HG02870 (cell line): ENCODE measurements around the gene SGMS2.
"Not testable (repeated sequence)": the region's sequence is repeated elsewhere in the genome, so short reads cannot be mapped to it uniquely, and the experiment has no call there.

Experiments used
- ATAC-seq: cut with Tn5 transposase; IDR thresholded peaks from one replicate; pipeline ENCODE4 v1.9.1; 2021; ENCODE audit warnings: mild to moderate bottlenecking, moderate library complexity; ENCODE audit not compliant: unreplicated experiment

SGMS2 gene

DNA sequence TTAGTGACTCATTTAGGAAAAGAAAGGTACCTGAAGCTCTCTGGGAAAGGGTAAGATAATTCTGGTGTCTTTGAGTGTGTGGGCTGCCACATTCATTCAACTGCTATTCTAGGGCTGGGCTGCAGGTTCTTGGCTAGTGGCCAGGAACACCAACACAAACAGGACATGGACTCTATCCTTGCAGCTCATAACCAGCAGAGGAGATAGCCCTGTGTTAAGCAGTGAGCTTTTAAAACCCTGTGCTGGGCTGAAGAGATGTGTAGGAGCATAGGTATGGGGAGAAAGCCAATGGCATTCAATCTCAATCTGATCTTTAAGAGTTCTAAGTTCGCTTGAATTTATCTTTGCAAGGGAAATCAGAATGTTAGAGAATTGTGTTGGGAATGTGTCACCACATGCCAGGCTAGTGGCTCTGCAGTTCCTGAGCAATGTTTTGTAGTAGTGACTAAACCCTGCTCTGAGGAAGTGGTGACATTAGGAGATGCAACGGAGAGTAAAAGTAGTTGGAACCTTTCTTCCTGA is 39.2 kb downstream of the SGMS2 start:
- ATAC-seq: no peak

DNA sequence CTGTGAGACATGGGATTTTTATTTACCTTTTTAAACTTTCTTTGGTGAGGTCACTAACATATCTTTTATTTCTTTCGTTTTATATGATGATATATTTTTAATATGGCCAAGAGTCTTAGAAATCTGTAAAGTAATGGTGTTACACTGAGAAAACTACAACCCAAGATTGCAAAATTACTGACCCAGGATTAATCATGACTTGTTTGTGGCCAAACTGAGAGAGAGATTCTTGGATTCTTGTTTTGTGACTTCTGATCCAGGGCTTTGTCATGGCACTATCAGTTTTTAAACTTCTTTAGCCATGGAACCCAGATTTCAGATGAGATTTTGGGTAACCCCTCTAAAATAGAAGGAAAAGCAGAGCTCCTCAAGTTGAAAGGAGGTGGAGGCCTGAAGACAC is 42.0 kb downstream of the SGMS2 start:
- no peak for ATAC-seq

DNA sequence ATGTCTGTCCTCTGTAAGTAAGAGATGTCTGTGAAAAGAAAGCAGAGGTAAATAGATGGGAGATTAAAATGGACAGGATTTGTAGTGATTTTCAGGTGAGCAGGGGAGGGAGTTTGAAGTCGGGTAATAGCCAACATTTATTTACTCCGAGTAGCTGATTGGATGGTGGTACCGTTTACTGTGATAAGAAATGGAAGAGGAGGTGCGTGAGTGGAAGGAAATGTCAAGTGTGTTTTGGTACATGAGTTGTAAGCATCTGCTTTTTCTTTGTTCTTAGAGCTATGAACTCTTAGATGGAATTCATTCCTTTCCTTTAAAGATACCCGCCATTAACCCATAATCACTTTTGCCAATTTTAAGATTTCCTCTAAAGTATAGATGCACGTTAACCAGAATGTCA is 45.5 kb downstream of the SGMS2 start:
- no peak for ATAC-seq

- ATAC-seq: no peak
These were observed 46.4 kb downstream of the SGMS2 start for GRCh38 chr4:107870916-107871786.

GRCh38 chr4:107874024-107874423 is 49.3 kb downstream of the SGMS2 start:
- no peak for ATAC-seq

GRCh38 chr4:107876099-107876498 is 51.4 kb downstream of the SGMS2 start:
- no peak for ATAC-seq

- ATAC-seq: no peak
These were observed 52.6 kb downstream of the SGMS2 start for GRCh38 chr4:107877361-107877760.

DNA sequence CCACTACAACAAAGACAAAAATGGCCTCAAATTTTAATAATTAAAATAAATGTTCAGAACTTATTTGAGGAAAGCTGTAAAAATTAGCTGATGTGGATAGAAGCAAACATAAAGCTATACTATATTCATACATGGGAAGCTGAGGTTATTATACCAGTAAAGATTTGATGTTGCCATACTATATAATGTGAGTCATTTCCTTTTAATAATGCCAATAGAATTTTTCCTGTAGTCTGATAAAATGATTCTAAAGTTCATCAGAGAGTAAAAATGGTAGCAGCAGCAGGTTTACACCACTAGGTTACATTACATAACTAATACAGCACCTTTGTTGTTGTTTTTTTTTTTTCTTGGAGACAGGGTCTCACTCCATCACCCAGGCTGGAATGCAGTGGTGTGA is 61.1 kb downstream of the SGMS2 start:
- no peak for ATAC-seq

- ATAC-seq: no peak
These were observed 63.5 kb downstream of the SGMS2 start for GRCh38 chr4:107888237-107888636.

GRCh38 chr4:107890779-107891178 is 66.0 kb downstream of the SGMS2 start:
- no peak for ATAC-seq

GRCh38 chr4:107891299-107891698 is 66.6 kb downstream of the SGMS2 start:
- ATAC-seq: no peak

GRCh38 chr4:107893171-107894137 is 68.7 kb downstream of the SGMS2 start:
- ATAC-seq: no peak

- ATAC-seq: no peak
These were observed 69.4 kb downstream of the SGMS2 start for GRCh38 chr4:107894138-107894603.

DNA sequence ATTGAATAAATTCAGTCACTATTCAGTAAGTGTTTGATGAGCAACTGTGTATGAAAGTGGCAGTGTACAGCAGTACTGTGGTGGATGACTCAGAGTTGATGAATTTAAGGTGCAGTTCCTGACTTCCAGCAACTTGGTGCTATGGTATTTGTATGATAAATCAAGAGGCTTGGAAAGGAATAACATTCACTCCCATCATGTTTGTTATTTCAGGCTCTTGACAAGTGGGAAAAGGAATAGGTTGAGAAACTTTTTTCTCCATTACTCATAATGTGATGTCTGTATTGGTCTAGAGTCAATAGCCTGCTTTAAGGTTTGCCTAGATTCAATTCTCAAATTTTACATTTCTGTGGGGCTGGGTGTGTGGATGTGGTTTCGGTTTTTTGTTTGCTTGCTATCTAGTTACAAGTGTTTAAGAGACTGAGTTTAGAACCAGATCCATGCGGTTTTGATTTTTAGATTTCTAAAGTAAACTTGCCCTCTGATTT is 71.5 kb downstream of the SGMS2 start:
- ATAC-seq: no peak

DNA sequence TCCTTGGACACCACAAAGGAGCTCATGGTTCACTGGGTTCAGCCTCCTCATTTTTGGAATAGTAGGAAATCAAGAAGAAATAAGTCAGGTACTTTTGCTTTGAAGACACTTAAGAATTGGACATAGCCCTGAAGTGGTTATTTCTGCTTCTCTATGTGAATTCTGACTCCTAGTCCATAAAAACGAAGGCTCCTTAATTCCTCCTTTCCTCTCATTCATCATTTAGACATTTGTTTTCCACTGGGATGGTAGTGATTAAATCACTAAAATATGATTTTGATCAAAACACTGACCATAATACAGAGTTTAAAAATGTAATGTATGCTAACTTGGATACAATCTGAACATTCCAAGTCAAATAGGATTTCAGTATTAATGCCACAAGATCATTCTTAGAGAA is 71.9 kb downstream of the SGMS2 start:
- no peak for ATAC-seq

DNA sequence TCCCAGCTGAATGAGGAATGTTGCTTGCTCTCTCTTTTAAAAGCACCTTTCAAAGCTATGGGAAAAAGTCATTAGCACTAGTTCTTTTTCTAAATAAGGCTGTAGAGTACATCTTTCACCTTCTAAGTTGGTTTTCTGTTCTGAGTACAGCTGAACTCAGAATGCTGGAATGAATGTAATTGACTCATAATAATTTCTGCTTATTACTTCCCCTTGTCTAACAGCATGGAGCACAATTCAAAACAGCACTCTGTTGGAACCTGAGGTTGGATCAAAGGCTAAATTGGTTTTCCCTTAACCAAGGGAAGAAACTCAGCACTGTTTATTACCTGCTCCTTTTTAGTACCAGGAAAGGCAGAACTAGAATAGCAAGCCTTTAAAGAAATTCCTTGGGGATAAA is 73.1 kb downstream of the SGMS2 start:
- peak; percentile 44 for ATAC-seq

GRCh38 chr4:107900067-107900466 is 75.3 kb downstream of the SGMS2 start:
- ATAC-seq: no peak

DNA sequence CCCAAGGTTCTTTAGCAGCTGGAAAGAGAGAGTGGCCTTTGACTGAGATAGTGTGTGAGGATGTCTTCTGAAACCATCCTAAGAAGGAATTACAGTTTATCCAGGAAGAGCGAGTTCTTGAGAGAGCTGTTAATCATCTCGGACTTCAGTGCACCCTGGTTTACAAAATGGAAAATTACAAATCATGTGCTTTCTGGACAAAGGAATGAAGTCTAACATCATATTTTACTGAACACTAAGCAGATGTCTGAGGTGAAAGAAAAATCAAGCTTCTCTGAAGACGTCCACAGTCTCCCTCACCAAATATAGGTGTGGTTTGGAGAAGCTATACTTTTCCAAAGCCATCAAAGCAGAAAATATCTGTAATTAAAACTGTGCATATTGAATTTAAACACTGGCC is 75.8 kb downstream of the SGMS2 start:
- no peak for ATAC-seq

- ATAC-seq: no peak
These were observed 76.6 kb downstream of the SGMS2 start for GRCh38 chr4:107901213-107901934.

DNA sequence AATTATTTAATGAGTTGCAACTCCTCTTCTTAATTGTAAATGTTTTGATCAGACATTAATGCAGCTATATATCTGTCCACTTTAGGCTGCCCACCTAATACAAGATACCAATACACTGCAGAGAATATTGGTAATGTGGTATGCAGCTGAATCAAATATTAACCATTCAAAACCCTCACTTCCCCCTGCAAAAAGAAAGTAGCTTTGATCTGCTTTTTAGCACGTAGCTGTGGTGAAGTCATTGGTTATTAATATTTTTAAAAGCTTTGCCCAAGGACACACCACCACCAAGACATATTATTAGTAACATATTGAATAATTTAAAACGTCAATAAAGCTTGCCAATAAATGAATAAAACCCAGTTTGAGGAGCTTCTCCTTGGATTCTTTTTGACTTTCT is 78.0 kb downstream of the SGMS2 start:
- ATAC-seq: no peak

DNA sequence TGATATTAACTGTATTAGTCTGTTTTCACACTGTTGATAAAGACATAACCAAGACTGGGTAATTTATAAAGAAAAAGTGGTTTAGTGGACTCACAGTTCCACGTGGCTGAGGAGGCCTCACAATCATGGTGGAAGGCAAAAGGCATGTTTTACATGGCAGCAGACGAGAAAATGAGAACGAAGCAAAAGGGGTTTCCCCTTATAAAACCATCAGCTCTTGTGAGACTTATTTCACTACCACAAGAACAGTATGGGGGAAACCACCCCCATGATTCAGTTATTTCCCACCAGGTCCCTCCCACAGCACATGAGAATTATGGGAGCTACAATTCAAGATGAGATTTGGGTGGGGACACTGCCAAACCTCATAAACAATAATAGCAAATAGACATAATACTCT is 80.3 kb downstream of the SGMS2 start:
- ATAC-seq: not testable (repeated sequence)
